ENCODE measurements around the gene NFIB. TPM values are rescaled to one million over a fixed set of nuclear protein-coding genes. Genes with fewer than 3 reads are reported as not detected.

Gene NFIB
- total and polyA plus RNA-seq, 2 donors (not counting 3 experiments of a cell fraction or from before 2014, with no cell fraction given): 26.4 to 174 TPM

DNA sequence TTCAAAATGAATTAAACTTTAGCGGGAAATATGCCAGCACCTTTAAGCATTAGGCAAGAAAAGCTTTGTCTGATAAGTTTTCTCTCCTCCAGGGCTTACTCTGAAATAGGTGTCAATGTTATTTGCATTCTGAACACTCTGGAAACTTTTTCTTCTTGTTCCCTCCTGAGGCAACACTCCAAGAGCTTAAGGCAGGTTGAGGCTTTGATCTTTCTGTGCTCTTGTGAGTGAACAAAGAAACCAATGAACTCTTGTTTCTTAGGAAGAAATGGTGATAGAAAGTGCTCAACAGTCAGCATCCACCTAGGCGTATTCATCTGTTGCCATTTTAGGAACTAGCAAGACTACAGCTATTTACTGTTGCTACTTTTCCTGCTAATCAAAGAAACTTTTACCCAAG is 259.8 kb downstream of the NFIB start:
- H3K27ac ChIP-seq (ENCODE audit: insufficient read depth, low read depth, low read length): no peak overlapping the region
- H3K36me3 ChIP-seq (ENCODE audit: control insufficient read depth in 2 of 2, extremely low read depth in 1 of 2, insufficient read depth in 2 of 2, low read length in 2 of 2): no peaks in the 10 kb centered on the region
- no peaks in the 10 kb centered on the region for H3K79me2 ChIP-seq (ENCODE audit: control insufficient read depth, insufficient read depth, low read length)
- TF ChIP-seq FOS (IDR thresholded peaks at IDR 0.05; ENCODE audit: borderline replicate concordance, insufficient read depth, low read length) (no peak), MYC (IDR thresholded peaks at IDR 0.05; ENCODE audit: low read depth, low read length) (no peak), POLR2AphosphoS5 (IDR thresholded peaks at IDR 0.05; ENCODE audit: insufficient read depth, low read depth, low read length) (no peak), POLR2A (IDR thresholded peaks at IDR 0.05; ENCODE audit: low read depth, low read length) (no peak), JUN (IDR thresholded peaks at IDR 0.05; ENCODE audit: borderline replicate concordance, insufficient read depth, insufficient read length, low read depth) (no peak), EZH2 (IDR thresholded peaks at IDR 0.05; ENCODE audit: borderline replicate concordance, low read depth, low read length, severe bottlenecking) (no peak), GATA2 (IDR thresholded peaks at IDR 0.05; ENCODE audit: insufficient read depth, insufficient read length, low read depth, low read length) (no peak)
- TF ChIP-seq, protein P1, sequence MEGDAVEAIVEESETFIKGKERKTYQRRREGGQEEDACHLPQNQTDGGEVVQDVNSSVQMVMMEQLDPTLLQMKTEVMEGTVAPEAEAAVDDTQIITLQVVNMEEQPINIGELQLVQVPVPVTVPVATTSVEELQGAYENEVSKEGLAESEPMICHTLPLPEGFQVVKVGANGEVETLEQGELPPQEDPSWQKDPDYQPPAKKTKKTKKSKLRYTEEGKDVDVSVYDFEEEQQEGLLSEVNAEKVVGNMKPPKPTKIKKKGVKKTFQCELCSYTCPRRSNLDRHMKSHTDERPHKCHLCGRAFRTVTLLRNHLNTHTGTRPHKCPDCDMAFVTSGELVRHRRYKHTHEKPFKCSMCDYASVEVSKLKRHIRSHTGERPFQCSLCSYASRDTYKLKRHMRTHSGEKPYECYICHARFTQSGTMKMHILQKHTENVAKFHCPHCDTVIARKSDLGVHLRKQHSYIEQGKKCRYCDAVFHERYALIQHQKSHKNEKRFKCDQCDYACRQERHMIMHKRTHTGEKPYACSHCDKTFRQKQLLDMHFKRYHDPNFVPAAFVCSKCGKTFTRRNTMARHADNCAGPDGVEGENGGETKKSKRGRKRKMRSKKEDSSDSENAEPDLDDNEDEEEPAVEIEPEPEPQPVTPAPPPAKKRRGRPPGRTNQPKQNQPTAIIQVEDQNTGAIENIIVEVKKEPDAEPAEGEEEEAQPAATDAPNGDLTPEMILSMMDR (IDR thresholded peaks at IDR 0.05; ENCODE audit: extremely low read depth in 1 of 2, insufficient read depth in 1 of 2, low read depth in 1 of 2, low read length in 2 of 2): no peak
- TF ChIP-seq, protein P2, sequence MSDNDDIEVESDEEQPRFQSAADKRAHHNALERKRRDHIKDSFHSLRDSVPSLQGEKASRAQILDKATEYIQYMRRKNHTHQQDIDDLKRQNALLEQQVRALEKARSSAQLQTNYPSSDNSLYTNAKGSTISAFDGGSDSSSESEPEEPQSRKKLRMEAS (IDR thresholded peaks at IDR 0.05; ENCODE audit: insufficient read depth, insufficient read length): no peak
- H2AFZ ChIP-seq (ENCODE audit: low read depth, low read length): no peak overlapping the region
- no TSS peak for BruUV-seq (replicated peaks)
- H3K4me2 ChIP-seq (ENCODE audit: insufficient read depth, low read length): no peak overlapping the region
- no peaks in the 10 kb centered on the region for H3K9me1 ChIP-seq (replicated peaks; ENCODE audit: control insufficient read depth, extremely low read depth, insufficient read depth, low read length)
- intact Hi-C loops (cut with micrococcal nuclease) (no loop called here), dilution Hi-C loops (cut with MboI; ENCODE audit: extremely low pct_ligation_motif_present, low sequenced_read_pairs) (no loop called here)
- no peaks in the 10 kb centered on the region for H3K9me3 ChIP-seq (replicated peaks; ENCODE audit: control insufficient read depth, insufficient read depth, low read length)
- FAIRE-seq: no peak
- DNase-seq (ENCODE audit: low read depth, low spot score): no peak
- H3K9ac ChIP-seq (replicated peaks; ENCODE audit: extremely low read depth, insufficient read depth, low read length): no peak overlapping the region
- H3K27me3 ChIP-seq (ENCODE audit: control insufficient read depth in 2 of 2, insufficient read depth in 2 of 2, low read length in 2 of 2): no peaks in the 10 kb centered on the region
- no peaks in the 10 kb centered on the region for H4K20me1 ChIP-seq (replicated peaks; ENCODE audit: control insufficient read depth, extremely low read depth, insufficient read depth, low read length)
- H3K4me3 ChIP-seq (replicated peaks in 1 of 3; ENCODE audit: insufficient read depth in 1 of 3, low read depth in 1 of 3, low read length in 3 of 3): no peak overlapping the region
- H3K4me1 ChIP-seq (ENCODE audit: control insufficient read depth, extremely low read depth, insufficient read depth, low read length): peaks cover 35% of the 10 kb centered on the region
- CTCF ChIA-PET: interaction anchor here (0.7 kb wide), 1 partner anchor 111 kb away, joined by 3 read pairs; no protein-coding TSS in a partner anchor
- POLR2A ChIA-PET: no interaction called here

Measured in endothelial cell of umbilical vein (primary cell).